ENCODE results near the gene RAPGEF4.

Gene RAPGEF4

DNA sequence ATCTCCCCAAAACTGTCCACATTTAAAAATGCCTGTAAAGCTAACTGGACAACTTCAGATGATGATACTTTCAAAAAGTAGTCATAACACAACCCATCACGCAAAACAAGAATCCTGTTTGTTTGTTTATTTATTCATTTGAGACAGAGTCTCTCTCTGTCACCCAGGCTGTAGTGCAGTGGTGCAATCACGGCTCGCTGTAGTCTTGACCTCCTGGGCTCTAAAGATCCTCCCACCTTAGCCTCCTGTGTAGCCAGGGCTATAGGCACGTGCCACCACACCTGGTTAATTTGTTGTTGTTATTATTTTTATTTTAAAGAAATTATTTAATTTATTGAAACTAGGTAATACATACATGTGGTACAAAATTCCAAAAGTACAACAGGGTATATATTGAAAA, 94.8 kb downstream of the RAPGEF4 start:
- no peak for DNase-seq

DNA sequence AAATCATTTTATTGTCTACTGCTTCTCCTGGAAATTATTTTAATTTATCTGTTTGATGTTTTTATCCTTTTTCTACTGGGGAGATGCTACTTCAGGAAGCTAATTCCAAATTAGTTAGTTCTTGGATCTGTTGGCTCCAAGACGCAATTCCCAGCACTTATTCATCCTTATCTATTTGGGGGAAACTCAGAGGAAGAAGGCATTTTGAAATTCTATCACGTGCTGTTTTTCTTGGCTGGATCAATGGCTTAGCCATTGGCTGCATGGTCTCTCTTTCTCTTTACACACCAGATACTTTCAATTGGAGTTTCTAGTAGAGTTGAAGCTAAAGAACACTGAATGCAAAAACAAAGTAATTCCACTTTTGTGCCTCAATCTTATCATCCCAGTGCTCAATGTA, 98.3 kb downstream of the RAPGEF4 start:
- DNase-seq, result no peak

DNA sequence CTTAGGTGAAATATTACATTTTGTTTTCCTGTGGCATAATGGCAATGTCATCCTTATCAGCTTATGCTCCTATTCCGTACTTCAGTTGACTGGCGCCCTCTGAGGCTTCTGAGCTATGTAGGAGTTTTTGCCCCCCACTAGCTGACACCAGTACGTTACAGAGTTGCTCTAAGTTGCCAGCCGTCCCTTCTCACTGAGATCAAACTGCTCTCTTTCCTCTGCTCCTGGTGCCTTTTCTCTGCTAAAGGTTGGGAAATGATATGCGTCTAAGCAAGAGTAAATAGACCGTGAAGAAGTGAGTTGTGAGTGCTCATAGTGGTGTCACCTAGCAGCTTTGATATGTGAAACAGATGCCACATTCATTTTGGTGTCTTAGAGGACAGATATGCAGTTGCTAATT, 99.2 kb downstream of the RAPGEF4 start:
- no peak for DNase-seq

DNA sequence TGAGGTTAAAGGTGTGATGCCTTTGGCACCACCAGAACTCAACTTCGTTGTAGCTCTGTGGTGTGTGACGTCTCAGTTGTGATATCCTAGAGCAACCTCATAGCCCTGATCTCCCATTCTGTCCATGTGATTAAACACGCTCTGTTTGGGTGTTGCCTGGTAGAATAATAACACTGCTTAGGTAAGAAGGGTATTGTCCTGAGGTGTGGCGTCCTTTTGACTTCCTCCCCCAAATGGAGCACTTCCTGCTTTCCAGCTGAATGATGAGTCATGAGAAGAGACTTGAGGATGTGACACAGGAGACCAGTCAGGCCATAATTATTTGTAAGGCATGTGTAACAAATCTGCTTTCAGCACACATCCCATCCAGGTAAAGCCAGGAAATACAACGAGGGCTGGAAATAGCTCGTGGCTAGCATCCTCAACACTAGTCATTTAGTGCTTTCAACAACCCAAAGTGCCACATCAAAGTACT, 100.7 kb downstream of the RAPGEF4 start:
- no peak for DNase-seq

DNA sequence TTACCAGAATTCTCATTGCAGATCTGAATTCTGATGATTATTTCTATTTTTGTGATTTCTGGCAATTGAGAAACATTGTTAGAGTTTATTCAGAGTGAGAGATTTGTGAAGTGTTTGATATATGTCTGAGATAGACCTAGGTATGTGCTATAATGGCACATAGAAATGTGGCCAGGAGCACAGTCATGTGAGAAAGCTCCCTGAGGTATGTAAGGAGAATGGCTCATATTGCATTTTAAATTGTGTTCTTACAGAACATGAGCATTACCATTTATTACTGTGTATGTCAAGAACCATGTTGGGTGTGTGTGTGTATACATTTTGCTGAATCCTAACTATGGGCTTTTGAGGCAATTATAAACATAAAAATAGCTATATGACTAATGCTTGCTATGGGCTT, 101.2 kb downstream of the RAPGEF4 start:
- no peak for DNase-seq

DNA sequence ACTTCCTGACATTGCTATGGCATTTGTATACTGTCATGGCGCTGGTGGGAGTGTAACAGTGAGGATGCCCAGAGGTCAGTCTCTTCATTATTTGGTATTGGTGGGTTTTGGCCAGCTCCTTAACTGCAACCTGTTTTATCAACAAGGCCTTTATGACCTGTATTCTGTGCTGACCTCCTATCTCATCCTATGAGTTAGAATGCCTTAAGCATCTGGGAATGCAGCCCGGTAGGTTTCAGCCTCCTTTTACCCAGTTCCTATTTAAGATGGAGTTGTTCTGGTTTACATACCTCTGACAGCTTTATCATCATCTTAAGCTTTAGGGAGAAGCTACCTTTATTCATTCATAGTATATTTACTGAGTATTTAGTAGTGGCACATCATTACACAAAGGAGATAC, 103.8 kb downstream of the RAPGEF4 start:
- DNase-seq, result no peak

DNA sequence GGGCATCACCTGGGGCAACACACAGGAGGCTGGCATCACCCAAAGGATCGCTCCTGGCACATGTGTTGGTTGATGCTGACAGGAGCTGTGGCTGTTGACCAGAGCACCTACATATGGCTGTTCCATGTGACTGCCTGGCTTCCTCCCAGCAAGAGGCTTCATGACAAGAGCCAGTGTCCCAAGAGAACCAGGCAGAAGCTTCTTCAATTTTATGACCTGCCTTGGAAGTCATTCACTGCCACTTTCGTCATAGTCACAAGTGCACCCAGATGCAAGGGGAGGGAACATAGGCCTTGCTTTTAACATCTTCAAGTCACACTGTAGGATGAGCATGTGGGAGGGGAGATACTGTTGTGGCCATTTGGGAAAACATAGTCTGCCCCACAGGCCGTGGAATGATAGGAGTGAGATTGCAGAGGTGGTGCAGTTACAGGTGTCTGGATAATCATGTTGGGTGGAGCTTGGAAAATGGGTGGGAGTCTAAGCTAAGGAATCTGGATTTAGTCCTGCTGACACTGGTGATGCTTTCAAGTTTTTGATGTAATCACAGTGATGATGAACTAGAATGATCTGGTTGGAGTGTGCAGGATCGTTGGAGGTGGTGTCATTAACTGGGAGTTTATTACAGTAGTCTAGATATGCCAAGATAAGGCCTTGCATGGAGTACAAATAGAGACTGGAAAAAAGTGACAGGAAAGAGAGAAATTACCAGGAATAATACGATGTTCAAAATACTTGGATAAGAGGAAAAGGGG, 107.0 kb downstream of the RAPGEF4 start:
- DNase-seq, result no peak

DNA sequence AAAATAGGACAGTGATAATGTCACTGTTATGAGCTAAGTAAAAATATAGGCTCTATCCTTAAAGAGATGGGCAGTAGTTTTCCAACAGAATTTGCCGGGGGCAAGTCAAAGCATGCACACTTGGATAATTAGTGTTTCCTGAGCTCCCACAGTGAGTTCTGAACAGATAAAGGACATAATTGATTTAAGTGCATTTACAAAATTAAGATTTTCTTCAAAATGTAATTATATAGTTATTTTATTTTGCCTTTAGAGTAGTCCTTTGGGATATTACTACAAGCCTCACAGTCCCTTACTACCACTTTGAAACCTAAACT, 107.6 kb downstream of the RAPGEF4 start:
- no peak for DNase-seq

DNA sequence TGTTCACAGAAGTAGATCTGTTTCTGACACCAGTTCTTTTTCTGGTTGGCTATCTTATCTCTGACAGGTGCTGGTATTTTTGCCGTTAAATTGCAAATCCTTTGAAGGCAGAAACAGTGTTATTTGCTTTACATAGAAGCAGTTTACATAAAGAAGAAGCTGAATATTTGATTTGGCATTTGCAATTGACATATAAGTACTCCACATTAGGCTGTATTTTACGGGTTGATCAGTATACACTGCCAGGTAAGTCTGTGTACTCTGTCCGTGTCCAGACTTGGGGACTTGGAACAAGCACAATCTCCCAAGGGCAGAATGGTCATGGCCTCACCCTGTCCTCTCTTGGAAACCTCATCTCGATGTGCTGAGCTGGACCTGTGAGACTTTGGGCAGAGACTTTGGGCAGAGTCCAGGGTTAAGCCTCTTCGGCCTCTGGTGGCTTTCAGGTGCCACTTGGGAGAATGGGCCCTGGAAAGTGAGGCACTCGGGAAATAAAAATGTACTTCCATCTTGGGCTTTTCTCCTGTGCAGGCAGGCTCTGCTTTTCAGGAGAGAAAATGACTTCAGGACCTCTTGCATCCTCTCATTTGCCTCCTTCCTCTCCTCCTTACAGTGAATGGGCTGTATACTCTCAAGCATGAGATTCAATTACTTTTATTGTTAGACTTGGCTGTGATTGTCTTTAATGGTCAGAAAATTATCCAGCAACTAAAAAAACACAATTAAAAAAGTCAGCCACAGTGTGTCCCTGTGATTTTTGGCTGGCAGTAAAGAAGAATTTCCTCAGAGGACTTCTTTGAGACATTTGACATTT, 108.5 kb downstream of the RAPGEF4 start:
- DNase-seq, result no peak

DNA sequence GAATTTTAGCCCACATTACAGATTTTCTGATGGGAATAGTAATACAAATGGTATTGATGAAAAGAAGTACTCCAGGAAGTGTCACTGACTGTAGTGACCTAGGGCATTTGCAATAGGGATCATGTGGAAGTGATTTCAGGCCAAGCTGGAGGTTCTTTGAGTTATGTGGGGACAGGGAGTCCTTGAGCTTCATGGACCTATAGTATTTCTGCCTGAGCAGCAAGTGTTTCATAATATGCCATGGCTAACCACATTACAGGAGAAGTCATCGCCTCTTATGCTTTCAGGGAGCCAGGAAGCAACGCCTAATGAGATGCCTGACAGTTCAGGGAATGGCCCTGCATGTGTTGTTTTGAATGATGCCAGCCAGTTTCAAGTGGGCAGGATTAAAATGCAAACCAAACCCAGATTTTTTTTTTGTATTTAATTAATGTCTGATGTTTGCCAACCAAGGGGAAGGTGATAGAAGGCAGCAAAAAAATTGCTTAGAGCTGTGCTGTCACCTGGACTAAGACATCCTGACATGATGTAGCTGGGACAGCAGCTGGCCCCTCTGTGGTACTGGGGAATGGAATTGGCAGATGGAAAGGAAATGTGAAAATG, 109.5 kb downstream of the RAPGEF4 start:
- DNase-seq, result no peak

DNA sequence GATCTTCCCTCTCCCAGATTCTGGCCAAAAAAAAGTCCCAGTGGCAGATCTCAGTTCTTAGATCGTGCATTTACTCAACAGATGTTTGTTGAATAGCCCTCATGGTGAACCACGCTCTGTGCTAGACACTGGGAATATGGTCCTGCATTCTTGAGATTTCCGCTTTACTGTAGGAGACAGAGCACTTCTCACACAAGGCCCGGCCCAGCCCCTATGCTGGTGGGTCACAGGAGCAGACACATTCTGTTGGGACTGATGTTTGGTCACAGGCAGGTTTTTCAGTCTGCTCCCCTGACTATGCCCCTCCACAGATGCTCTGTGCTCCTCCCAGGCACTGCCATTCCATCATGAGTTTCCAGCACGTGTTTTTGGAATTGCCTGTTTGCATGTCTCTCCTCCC, 110.9 kb downstream of the RAPGEF4 start:
- no peak for DNase-seq

DNA sequence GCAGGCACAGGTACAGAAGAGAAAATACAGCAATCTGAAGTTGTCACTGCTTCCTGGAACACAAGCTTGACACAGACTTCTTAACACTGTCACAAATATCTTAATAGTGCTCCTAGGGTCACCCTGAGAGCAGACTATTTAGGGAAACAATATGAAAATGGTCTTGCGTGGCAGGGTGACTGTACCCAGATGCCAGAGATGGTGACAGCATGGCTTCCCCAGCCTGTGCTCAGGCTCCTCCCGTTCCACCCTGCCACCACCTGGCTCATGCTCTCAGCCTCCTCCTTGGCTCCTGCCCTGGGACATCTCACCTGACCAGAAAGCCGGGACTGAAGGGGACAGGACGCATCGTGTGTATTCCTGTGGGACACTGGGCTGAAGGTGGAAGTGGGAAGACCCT, 111.5 kb downstream of the RAPGEF4 start:
- DNase-seq, result no peak

DNA sequence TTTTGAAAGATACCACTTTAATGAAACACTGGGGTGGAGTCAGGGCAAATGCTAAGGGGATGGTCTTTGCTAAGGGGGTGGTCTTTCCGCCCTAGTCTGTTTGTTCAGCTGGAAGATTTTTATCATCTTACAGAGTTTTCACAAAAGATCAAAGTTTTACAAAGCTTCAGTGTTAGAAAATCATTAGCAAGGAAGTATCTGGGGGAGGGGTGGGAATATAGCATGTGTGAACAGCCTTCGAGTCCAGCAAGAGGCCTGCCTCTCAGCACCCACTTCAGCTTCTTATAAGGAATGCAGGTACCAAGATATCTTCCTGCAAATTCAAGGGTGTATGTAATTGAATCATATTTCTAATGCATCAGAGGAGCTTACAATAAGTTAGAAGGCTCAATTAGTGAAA, 112.9 kb downstream of the RAPGEF4 start:
- no peak for DNase-seq

DNA sequence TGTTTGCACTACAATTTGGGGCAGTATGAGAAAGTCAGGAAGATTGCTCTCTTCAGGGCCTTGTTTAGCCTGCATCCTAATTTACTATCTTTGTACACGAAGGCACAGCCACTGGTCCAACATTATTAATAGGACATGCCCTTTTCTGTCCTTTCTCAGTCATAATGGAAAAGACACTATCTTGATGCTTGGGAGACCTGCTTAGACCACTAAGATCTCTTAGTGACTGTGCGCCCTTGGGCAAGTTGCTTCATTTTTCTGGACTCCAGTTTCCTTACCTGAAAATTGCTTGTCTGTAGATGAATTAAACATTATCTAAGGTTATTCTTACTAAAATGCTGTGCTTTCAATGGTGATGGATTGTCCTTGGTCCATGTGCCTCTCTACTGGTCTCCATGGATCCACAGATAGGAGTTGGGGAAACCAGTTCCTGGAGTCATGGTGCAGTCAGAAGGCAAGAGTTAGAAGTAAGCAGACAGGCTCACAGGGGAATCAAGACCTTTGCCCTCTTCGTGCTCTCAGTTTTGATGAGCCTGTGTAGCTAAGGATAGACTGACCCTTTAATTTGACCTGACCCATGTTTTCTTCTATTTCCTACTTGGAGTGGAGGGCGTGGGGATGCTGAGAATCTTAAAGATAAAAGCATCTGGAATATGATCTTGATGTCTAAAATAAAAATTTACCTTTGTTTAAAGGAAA, 114.0 kb downstream of the RAPGEF4 start:
- DNase-seq, result no peak

DNA sequence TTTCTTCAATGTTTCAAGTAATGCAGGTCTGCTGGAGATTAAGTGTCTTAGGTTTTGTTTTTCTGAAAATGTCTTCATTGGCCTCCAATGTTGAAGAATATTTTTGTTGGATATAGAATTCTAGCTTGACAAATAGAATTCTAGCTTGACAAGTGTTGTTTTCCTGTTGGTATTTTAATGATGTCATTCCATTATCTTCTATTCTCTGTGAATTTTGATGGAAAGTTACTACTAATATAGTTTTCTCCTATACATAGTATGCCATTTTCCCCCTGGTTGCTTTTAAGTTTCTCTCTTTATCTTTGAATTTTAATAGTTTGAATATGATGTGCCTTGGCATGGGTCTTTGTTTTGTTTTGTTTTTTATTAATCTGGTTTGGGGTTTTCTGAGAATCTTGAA, 119.9 kb downstream of the RAPGEF4 start:
- DNase-seq, result no peak

DNA sequence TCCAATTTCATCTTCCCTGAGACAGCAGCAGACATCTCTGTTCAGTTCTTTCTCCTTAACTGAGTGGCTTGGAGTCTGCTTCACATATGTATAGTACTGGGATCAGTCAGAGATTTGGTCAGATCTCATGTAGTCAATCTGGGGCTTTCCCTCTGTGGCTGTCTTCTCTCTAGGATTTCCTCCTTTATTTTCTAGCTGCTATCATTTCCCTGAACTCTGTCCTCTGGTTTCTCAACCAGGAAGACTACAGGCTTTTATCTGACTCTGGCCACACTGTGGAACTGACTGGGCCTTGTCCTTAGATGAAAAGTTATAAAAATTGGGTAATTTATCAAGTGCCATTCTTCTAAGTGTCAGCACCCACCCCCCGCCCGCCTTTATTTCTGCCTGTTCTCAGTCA, 121.0 kb downstream of the RAPGEF4 start:
- DNase-seq, result no peak

DNA sequence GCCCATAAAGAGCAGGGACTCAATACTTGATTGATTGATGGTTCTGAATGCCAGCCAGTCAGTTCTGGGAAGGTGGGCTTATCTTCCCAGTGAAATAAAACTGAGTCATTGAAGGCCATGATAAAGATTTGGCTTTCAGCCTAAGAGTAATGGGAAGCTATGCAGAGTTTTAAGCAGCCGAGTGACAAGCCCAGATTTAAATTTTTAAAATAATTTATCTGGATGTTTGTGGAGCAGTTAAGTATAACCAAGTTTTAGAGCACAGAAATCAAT, 122.8 kb downstream of the RAPGEF4 start:
- no peak for DNase-seq

DNA sequence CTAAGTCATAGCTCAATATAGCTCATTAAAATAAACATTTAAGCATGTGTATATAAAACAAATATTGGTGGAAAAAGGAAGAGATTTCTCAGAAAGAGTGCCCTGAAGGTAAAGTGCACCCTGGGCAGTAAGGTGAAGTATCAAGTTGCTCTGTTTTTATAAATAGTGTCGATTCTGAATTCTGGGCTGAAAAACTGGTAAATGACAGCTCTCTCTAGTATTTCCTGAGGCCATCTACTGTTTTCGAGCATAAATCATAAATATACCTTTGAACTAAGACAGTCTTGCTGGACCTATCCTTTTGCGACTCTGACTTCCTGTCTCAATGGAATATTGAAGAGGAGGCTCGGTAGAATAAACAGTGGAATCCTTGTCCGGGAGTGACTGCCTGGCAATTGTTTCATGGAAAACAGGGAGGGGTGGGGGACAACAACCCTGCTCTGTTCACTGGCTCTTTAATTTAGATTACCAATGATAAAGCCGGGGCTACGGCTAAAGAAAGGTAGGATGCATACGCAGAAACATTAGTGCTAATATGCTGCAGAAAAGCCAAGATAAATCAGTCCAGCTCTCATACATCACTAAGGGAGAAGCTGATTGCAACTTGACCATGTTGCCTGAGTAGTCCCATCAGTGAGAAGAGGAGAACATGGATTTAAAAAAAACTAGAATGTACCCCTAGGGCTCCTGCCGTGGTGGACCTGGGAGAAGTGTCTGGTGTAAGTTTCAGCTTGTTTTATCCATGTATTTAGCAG, 124.1 kb downstream of the RAPGEF4 start:
- no peak for DNase-seq

DNA sequence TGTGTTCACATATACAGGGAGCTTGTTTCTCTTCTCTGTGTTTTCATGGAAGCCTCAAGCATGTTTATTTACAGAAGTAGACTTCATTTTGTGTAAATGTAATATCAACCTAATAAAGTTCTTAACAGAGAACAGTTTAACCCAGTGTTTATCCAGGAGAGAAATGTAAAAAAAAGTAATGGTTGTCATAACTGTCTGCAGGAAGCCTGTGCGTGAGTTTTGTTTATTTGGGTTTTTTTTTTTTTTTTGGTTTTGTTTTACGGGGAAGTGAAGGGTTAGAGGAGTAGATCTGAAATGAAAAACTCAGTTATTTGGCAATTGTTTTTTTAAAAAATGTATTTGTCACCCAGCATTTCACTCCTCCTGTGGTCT, 124.7 kb downstream of the RAPGEF4 start:
- DNase-seq, result no peak

DNA sequence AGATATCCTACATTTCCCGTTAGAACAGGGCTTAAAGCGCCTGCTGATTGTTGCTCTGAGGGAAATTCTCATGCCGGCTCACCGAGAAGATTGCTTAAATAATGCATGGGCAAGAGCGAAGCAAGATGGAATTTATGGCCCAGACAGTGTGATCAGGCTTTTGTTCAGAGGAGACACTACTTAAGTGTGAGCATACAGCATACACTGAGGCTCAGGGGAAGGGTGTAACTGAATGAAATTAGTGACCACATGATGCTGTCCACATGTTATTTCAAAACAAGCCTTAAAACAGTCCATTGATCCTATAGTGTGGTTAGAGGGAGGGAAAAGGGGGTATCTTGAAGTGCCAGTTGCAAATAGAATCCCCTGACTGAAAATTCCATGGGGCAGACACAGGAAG, 125.5 kb downstream of the RAPGEF4 start:
- DNase-seq, result no peak

DNA sequence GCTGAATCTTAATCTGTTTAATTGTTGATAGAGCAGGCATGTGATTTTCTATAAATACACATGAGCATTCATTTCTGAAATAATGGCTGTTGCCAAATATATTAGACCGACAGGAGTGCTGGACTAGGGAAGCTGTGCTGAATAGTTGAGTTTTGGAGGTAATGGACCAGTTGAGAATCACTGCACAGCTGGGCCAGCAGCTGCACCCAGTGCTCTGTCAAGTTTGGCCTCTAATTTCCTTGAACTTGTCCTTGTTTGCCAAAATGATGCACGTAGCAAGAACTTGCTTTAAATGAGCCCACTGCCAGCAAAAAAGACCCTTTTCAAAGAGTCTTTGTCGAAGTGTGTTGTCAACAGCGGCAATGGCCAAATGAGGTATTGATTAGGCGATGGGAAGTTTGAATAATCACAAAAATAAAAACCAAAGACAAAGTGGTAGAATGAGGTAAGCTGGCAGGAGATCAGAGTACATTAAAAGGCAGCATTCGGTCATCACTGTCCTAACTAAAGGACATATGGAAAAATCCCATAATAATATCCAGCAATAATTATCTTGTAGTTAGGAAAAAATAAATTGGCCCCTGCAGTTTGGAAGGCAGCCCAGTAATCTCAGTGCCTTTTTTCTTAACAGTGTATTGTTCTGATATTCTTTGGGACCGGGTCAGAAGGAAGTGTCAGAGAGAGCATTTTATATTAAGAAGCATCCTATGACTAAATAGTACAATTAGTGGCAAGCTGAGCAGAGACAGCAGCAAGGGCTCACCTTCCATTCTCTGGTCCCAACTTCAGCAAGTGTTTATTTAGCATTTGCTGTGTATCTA, 126.2 kb downstream of the RAPGEF4 start:
- DNase-seq, result no peak

DNA sequence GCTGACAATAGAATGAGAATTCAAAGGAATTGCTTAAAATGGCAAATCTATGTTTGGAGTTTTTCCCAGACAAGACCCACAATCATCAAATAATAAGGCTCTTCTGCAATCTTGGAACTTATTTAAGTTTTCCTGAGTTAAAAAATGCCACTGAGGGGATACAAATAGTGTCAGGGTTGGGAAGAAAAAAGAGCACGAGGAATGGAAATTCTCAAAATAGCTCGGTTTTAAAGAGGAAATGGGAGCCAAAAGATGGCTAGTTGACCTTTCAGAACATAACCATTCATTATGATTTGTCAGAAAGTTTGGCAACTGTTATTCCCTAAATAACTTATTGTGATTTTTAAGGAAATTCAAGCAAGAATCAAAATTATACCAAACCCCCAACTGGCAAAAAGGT, 127.7 kb downstream of the RAPGEF4 start:
- DNase-seq, result no peak
